ENCODE results near the gene PAX7. TPM values are rescaled to one million over a fixed set of nuclear protein-coding genes. Genes with fewer than 3 reads are reported as not detected.

PAX7 gene
- total RNA-seq, 2 donors from 2014 or later = not detected

GRCh38 chr1:18637511-18637960, 6.9 kb downstream of the PAX7 start:
- no peak for DNase-seq
- no peak overlapping the region for H3K4me3 ChIP-seq
- H3K27ac ChIP-seq = no peak overlapping the region
- H3K27me3 ChIP-seq = peaks cover 96% of the 10 kb centered on the region
- no peak overlapping the region for H3K9ac ChIP-seq (ENCODE audit: low read depth in 2 of 2, low read length in 2 of 2)
- intact Hi-C loops (cut with DNase I) = no loop called here
- TF ChIP-seq CTCF (IDR thresholded peaks at IDR 0.05) = no peak
- H3K4me1 ChIP-seq = no peaks in the 10 kb centered on the region
- no peaks in the 10 kb centered on the region for H3K9me3 ChIP-seq
- H3K36me3 ChIP-seq = no peaks in the 10 kb centered on the region

GRCh38 chr1:18637962-18638834, 7.6 kb downstream of the PAX7 start:
- Histone ChIP-seq H3K27me3 (peaks cover 94% of the 10 kb centered on the region), H3K4me1 (no peaks in the 10 kb centered on the region), H3K27ac (no peak overlapping the region), H3K9me3 (no peaks in the 10 kb centered on the region), H3K36me3 (no peaks in the 10 kb centered on the region), H3K9ac (ENCODE audit: low read depth in 2 of 2, low read length in 2 of 2) (no peak overlapping the region), H3K4me3 (no peak overlapping the region)
- TF ChIP-seq CTCF (IDR thresholded peaks at IDR 0.05) = no peak
- intact Hi-C loops (cut with DNase I) = no loop called here
- no peak for DNase-seq

- Histone ChIP-seq H3K4me3 (no peak overlapping the region), H3K9ac (ENCODE audit: low read depth in 2 of 2, low read length in 2 of 2) (no peak overlapping the region), H3K4me1 (no peaks in the 10 kb centered on the region), H3K36me3 (no peaks in the 10 kb centered on the region), H3K27ac (no peak overlapping the region), H3K9me3 (no peaks in the 10 kb centered on the region), H3K27me3 (peaks cover 94% of the 10 kb centered on the region)
- intact Hi-C loops (cut with DNase I) = no loop called here
- TF ChIP-seq CTCF (IDR thresholded peaks at IDR 0.05) = no peak
- DNase-seq = no peak
These were observed 8.3 kb downstream of the PAX7 start for GRCh38 chr1:18638835-18639364.

DNA sequence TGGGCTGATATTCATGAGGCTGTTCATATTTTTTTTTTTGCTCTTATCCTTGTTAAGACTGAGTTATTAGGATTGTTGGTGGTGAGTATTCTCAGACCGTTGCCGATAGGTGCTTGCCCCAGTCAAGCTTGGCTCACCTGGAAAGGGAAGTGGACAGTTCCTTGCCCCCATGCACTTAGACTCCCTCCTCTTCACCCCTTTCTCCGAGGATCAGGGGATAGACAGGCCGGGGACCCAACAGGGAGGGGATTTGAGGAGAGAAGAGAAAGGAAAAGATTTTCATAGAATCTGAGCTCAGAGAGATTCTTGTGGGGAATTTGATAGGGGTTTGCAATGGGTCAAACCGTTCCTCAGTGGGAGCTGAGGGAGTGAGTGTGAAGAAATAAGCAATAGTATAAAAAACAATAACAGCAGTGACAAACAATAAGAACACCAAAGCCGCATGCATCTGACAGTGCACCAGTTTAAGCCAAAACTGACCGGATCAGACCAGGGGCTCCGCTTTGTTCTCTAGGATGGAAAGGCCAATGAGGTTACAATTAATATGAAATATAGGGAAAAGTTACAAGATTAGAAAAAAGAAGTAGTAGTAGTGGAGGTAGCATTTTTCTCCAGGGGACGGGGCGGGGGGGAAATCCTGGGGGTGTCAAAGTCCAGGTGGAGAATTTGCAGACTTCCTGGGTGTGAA, 8.9 kb downstream of the PAX7 start:
- Histone ChIP-seq H3K9ac (ENCODE audit: low read depth in 2 of 2, low read length in 2 of 2) (no peak overlapping the region), H3K27ac (no peak overlapping the region), H3K4me3 (no peak overlapping the region), H3K36me3 (no peaks in the 10 kb centered on the region), H3K9me3 (no peaks in the 10 kb centered on the region), H3K27me3 (peaks cover 94% of the 10 kb centered on the region), H3K4me1 (no peaks in the 10 kb centered on the region)
- no peak for DNase-seq
- TF ChIP-seq CTCF (IDR thresholded peaks at IDR 0.05) = no peak
- intact Hi-C loops (cut with DNase I) = no loop called here

GRCh38 chr1:18640228-18641004, 9.8 kb downstream of the PAX7 start:
- intact Hi-C loops (cut with DNase I) = no loop called here
- H3K36me3 ChIP-seq = no peaks in the 10 kb centered on the region
- peaks cover 97% of the 10 kb centered on the region for H3K27me3 ChIP-seq
- H3K9ac ChIP-seq (ENCODE audit: low read depth in 2 of 2, low read length in 2 of 2) = no peak overlapping the region
- no peak for DNase-seq
- no peaks in the 10 kb centered on the region for H3K9me3 ChIP-seq
- H3K4me1 ChIP-seq = no peaks in the 10 kb centered on the region
- no peak for TF ChIP-seq CTCF (IDR thresholded peaks at IDR 0.05)
- no peak overlapping the region for H3K27ac ChIP-seq
- no peak overlapping the region for H3K4me3 ChIP-seq

Measured in colonic mucosa (tissue), 4 donors.